GM21528 (cell line): ENCODE data around the gene KRTAP3-3.
"Not testable (repeated sequence)": the region's sequence is repeated elsewhere in the genome, so short reads cannot be mapped to it uniquely, and the experiment has no call there.

Source experiments
- ATAC-seq: cut with Tn5 transposase; IDR thresholded peaks from one replicate; pipeline ENCODE4 v1.9.1; 2021; ENCODE audit warnings: mild to moderate bottlenecking, moderate library complexity; ENCODE audit not compliant: unreplicated experiment, low FRiP score

Gene KRTAP3-3

GRCh38 chr17:41008811-41009210 lies 14.8 kb upstream of the KRTAP3-3 start, which contains the start of gene KRTAP3-1:
TSS of gene KRTAP3-1 (minus strand) at chr17:41009128. CDS start at chr17:41009074, 54 bp downstream.
- ATAC-seq, result no peak

- no peak for ATAC-seq
Observed at GRCh38 chr17:41004397-41004796, 10.4 kb upstream of the KRTAP3-3 start.

- no peak for ATAC-seq
Observed at GRCh38 chr17:41003926-41004325, 10.0 kb upstream of the KRTAP3-3 start.

DNA sequence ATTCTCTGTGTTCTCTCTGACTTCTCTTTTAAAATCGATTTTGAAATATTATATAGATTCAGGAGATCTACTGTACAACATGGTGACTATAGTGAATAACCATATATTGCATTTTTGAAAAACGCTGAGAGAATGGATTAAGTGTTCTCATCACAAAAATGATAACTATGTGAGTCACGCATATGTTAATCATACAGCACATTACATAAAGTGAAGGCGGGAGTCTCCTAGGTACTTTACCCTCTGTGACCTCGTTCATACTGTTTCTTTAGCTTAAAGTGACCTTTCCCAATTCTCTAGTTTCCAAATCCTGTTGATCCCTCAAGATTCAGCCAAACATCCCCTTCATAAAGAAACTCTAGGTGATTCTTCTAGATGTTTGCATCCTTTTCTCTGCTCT lies 8.8 kb upstream of the KRTAP3-3 start:
- ATAC-seq, result no peak

GRCh38 chr17:41001795-41002194 lies 7.8 kb upstream of the KRTAP3-3 start:
- ATAC-seq, result no peak

GRCh38 chr17:40999563-40999962 lies 5.6 kb upstream of the KRTAP3-3 start, which contains the start of gene KRTAP3-2:
TSS of gene KRTAP3-2 (minus strand) at chr17:40999906. CDS start at chr17:40999853, 53 bp downstream.
- ATAC-seq, result not testable (repeated sequence)

- ATAC-seq, result no peak
Observed at GRCh38 chr17:40997361-40997760, 3.4 kb upstream of the KRTAP3-3 start.

GRCh38 chr17:40996829-40997228 lies 2.9 kb upstream of the KRTAP3-3 start:
- no peak for ATAC-seq

DNA sequence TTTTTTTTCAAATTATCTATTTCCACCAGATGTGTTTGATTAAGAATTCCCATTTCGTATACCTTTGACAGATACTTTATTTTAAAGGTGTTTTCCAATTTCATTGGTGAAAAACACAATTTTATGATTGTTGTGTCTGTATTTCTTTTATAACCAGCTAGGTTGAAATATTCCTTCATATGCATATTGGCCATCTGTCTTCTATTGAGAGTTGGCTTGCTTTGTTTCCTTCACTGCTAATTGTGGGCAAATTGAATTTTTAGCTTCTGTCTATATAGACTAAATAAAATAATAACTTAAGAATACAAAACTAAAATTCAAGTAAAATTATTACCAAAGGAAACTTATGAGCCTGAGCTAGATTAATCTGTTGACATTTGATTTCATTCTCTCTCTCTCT lies 1.2 kb upstream of the KRTAP3-3 start:
- ATAC-seq, result no peak

GRCh38 chr17:40993084-40993483 lies 880 bp downstream of the KRTAP3-3 start:
- no peak for ATAC-seq

GRCh38 chr17:40992666-40993065 lies 1.3 kb downstream of the KRTAP3-3 start:
- ATAC-seq, result no peak

DNA sequence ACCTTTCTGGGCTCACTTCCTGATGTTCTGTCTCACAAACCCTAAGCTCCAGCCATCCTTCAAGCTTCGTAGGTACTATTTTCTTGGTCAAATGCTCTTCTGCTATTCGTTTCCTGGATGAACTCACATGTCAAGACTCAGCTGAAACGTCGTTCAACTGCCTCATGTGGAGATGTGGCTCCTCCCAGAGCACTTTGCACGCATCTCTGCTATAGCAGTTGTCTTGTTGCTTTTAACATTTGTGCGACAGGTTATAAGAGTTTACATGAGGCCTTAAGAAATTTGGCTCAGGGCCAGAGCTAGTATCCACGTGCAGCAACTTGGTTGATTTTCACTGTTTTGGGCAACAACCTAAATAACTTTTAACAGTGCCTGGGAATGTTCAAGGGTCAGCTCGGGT lies 7.0 kb downstream of the KRTAP3-3 start:
- no peak for ATAC-seq

DNA sequence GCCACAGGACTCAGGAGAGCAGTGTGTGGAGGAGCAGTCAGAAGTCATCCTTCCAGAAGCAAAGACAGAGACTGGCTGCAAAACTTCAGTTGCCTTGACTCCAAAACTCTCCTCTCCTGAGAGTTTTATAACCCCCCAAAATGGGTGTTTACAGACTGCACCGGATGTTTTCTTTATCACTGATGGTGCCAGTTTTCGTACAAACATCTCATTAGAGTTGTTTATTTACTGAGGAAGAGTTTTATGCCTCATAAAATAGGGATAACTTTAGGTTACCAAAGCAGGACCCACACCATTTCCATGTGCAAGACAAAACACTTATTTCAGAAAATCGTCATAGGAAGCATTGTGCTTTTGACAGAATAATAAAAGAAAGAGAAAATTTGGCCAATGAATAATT lies 9.7 kb downstream of the KRTAP3-3 start, which contains the start of gene KRT40:
Gene KRT40, minus strand, starts transcription at position 101 of the 400 bp plus-strand sequence. Its CDS starts 53 bp downstream, at position 48.
- ATAC-seq, result no peak

- ATAC-seq, result no peak
Observed at GRCh38 chr17:40981115-40981514, 12.8 kb downstream of the KRTAP3-3 start.

- ATAC-seq, result no peak
Observed at GRCh38 chr17:40980596-40980995, 13.4 kb downstream of the KRTAP3-3 start.

DNA sequence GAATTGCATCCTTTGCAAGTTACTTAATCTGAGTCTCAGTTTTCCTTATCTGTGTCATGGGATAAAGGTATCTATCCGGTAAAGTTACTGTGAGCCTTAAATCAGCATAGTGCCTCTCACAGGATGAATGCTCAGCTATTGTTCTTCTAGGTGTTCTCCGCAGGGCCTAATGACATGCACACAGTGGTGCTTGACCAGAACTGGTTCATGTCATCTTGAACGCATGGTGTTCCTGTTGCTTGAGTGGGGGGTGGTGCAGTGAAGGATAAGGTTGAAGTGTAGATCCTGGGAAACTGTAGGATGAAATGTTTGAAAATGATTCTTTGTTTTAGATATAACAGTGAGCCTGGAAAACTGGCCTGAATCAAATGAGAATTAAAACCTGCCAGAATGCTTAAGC lies 13.8 kb downstream of the KRTAP3-3 start:
- no peak for ATAC-seq

GRCh38 chr17:40978575-40979151 lies 15.3 kb downstream of the KRTAP3-3 start:
- ATAC-seq, result no peak

DNA sequence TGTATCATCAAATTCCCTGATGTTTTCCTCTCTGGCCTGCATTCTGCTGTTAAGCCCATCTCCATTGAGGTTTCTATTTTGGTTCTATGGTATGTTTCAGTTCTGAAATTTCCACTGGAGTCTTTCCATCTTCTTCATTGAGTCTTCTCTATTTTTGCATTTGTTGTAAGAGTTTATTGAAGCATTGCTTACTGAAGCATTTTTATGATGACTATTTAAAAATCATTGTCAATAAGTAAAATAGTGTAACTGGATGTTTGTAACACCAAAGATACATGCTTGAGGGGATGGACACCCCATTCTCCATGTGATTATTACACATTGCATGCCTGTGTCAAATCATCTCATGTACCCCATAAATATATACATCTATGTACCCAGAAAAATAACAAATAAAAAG lies 18.4 kb downstream of the KRTAP3-3 start:
- ATAC-seq, result no peak

- ATAC-seq, result no peak
Observed at GRCh38 chr17:40974366-40974765, 19.6 kb downstream of the KRTAP3-3 start.

DNA sequence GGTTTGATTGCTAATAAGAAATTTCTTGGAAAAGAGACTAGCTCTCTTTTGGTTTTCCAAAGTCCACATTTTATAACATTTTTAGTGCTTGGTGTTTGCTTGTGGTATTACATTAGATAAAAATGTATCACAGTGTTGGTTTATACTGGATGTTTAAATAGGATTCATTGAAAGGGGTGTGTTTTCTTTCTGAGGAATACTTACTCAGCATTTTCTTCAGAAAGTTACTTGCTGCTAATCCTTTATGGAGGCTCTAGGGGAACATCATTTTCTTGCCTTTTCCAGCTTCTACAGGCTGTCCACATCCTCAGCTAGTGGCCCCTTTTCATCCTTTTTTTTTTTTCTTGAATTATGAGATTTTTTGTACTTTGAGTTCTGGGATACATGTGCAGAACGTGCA lies 26.4 kb downstream of the KRTAP3-3 start:
- no peak for ATAC-seq

GRCh38 chr17:40966848-40967247 lies 27.1 kb downstream of the KRTAP3-3 start, which contains the start of gene KRT39:
TSS of gene KRT39 (minus strand) at chr17:40966948. CDS start at chr17:40966856, 92 bp downstream.
- ATAC-seq, result no peak

GRCh38 chr17:40963838-40964237 lies 30.1 kb downstream of the KRTAP3-3 start:
- ATAC-seq, result no peak
